Thoracic aorta (tissue), 2 donors: Measurements from ENCODE around the gene PGF. TPM values are rescaled to one million over a fixed set of nuclear protein-coding genes. Genes with fewer than 3 reads are reported as not detected.

Experiments used
- ATAC-seq: fragments of 150-250 bp; one replicate; pipeline ENCODE4 v1.8.0; 2017; ENCODE audit warnings: low read depth; ENCODE audit not compliant: insufficient number of reproducible peaks, low FRiP score
- DNase-seq: peaks from one replicate; pipeline ENCODE4 v3.0.0-alpha.2; 2020; ENCODE audit warnings: low spot score
- H3K27ac ChIP-seq, 2 donors: fragments of 200-600 bp; sonication (generic); 1 replicate in 1 of 2; 2 replicates in 1 of 2; pipeline ENCODE4 v1.5.1; 2016; ENCODE audit warnings: mild to moderate bottlenecking in 2 of 2, moderate library complexity in 2 of 2
- H3K27me3 ChIP-seq: fragments of 200-600 bp; sonication (generic); replicated peaks from 2 replicates; pipeline ENCODE4 v1.6.0; 2016; ENCODE audit warnings: mild to moderate bottlenecking; ENCODE audit not compliant: insufficient read depth
- H3K36me3 ChIP-seq: fragments of 200-600 bp; sonication (generic); one replicate; pipeline ENCODE4 v1.5.1; 2016
- H3K4me1 ChIP-seq, 2 donors: fragments of 200-600 bp; sonication (generic); 1 replicate in 1 of 2; 2 replicates in 1 of 2; pipeline versions ENCODE4 v1.5.1 to v1.6.0; 2016; ENCODE audit warnings: low read depth in 2 of 2, mild to moderate bottlenecking in 1 of 2; ENCODE audit not compliant: control insufficient read depth in 1 of 2
- H3K4me3 ChIP-seq: fragments of 200-600 bp; sonication (generic); 2 replicates; pipeline ENCODE4 v1.5.1; 2016; ENCODE audit warnings: mild to moderate bottlenecking
- H3K9me3 ChIP-seq: fragments of 200-600 bp; sonication (generic); 2 replicates; pipeline ENCODE4 v1.5.1; 2016
- total RNA-seq, 2 donors: library from RNA; depleted of rRNA; stranded (reverse); fragments of >200 nt; gene quantifications; one replicate each; pipeline versions ENCODE4 v1.1.0 to v1.2.3, GENCODE V29; 2016
- TF ChIP-seq, protein P1 (sequence below): fragments of 200-600 bp; sonication (generic); IDR thresholded peaks from one replicate; pipeline ENCODE4 v1.5.1; 2019; ENCODE audit warnings: antibody characterized with exemption

The PGF gene
- total RNA-seq, 2 donors from 2014 or later, result 34.4 to 75.3 TPM

DNA sequence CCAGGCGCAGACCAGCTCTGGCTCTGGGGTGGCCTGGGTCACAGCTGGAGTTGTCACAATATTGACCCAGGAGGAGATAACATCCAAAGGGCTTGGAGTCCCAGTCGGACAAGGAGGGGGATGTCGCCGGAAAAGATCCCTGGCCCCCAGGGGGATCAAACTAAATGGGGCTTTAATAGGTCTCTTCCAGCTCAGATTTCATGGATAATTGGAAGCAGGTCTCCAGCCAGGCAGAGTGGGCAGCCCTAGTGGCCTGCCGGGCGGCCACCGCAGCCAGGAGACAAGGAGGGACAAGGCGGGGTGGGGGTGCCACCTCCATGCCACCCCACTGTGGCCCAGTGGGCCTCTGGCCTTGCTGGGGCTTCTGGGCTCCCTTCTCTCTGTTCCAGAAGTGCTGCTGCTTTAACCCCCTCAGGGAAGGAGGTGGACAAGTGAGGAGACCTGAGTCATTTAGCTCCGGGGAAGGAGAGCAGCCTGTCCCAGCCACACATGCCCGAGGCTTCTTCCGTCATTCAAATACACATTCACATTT lies 23.1 kb upstream of the PGF start:
- Histone ChIP-seq H3K36me3 (no peaks in the 10 kb centered on the region), H3K9me3 (no peaks in the 10 kb centered on the region), H3K27me3 (no peaks in the 10 kb centered on the region), H3K4me1 (peaks cover 29 to 57% of the 10 kb centered on the region in 2 donors), H3K27ac (no peak overlapping the region), H3K4me3 (no peak overlapping the region)
- DNase-seq (no peak), ATAC-seq (no peak)
- TF ChIP-seq, protein P1, sequence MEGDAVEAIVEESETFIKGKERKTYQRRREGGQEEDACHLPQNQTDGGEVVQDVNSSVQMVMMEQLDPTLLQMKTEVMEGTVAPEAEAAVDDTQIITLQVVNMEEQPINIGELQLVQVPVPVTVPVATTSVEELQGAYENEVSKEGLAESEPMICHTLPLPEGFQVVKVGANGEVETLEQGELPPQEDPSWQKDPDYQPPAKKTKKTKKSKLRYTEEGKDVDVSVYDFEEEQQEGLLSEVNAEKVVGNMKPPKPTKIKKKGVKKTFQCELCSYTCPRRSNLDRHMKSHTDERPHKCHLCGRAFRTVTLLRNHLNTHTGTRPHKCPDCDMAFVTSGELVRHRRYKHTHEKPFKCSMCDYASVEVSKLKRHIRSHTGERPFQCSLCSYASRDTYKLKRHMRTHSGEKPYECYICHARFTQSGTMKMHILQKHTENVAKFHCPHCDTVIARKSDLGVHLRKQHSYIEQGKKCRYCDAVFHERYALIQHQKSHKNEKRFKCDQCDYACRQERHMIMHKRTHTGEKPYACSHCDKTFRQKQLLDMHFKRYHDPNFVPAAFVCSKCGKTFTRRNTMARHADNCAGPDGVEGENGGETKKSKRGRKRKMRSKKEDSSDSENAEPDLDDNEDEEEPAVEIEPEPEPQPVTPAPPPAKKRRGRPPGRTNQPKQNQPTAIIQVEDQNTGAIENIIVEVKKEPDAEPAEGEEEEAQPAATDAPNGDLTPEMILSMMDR, result no peak

- H3K27ac ChIP-seq, result no peak overlapping the region
- H3K36me3 ChIP-seq, result no peaks in the 10 kb centered on the region
- DNase-seq, result no peak
- no peak overlapping the region for H3K4me3 ChIP-seq
- H3K9me3 ChIP-seq, result no peaks in the 10 kb centered on the region
- no peak for ATAC-seq
- TF ChIP-seq, protein P1, result no peak
- no peaks in the 10 kb centered on the region for H3K27me3 ChIP-seq
- peaks cover 29 to 52% of the 10 kb centered on the region in 2 donors for H3K4me1 ChIP-seq
Observed at GRCh38 chr14:74977901-74978385, 22.5 kb upstream of the PGF start.

GRCh38 chr14:74977164-74977900 lies 21.9 kb upstream of the PGF start:
- H3K27ac ChIP-seq, result no peak overlapping the region
- H3K4me1 ChIP-seq, result peaks cover 26 to 46% of the 10 kb centered on the region in 2 donors
- TF ChIP-seq, protein P1, result no peak
- H3K4me3 ChIP-seq, result no peak overlapping the region
- no peaks in the 10 kb centered on the region for H3K9me3 ChIP-seq
- ATAC-seq (no peak), DNase-seq (no peak)
- H3K36me3 ChIP-seq, result no peaks in the 10 kb centered on the region
- H3K27me3 ChIP-seq, result no peaks in the 10 kb centered on the region

- no peaks in the 10 kb centered on the region for H3K9me3 ChIP-seq
- H3K36me3 ChIP-seq, result no peaks in the 10 kb centered on the region
- no peak overlapping the region for H3K4me3 ChIP-seq
- ATAC-seq (no peak), DNase-seq (no peak)
- peaks cover 18 to 37% of the 10 kb centered on the region in 2 donors for H3K4me1 ChIP-seq
- TF ChIP-seq, protein P1, result no peak
- H3K27me3 ChIP-seq, result no peaks in the 10 kb centered on the region
- no peak overlapping the region for H3K27ac ChIP-seq
Observed at GRCh38 chr14:74976264-74977113, 21.1 kb upstream of the PGF start.
